Muscle layer of colon (tissue), 2 donors: ENCODE results near the gene SYCP2L.
"Not testable (repeated sequence)": the region's sequence is repeated elsewhere in the genome, so short reads cannot be mapped to it uniquely, and the experiment has no call there.

Source experiments
- H3K27ac ChIP-seq: one replicate; pipeline ENCODE4 v1.7.0; 2013; ENCODE audit warnings: low read depth, mild to moderate bottlenecking, low read length, moderate library complexity
- H3K27me3 ChIP-seq, 2 donors: one replicate each; pipeline ENCODE4 v1.7.0; 2013; ENCODE audit warnings: low read length in 2 of 2, mild to moderate bottlenecking in 2 of 2; ENCODE audit not compliant: insufficient read depth in 2 of 2, control insufficient read depth in 1 of 2
- H3K36me3 ChIP-seq: one replicate; pipeline ENCODE4 v1.7.0; 2013; ENCODE audit warnings: mild to moderate bottlenecking, low read length; ENCODE audit not compliant: insufficient read depth
- H3K4me1 ChIP-seq: one replicate; pipeline ENCODE4 v1.7.0; 2013; ENCODE audit warnings: mild to moderate bottlenecking, low read length; ENCODE audit not compliant: insufficient read depth
- H3K4me3 ChIP-seq, 2 donors: one replicate each; pipeline ENCODE4 v1.7.0; 2013; ENCODE audit warnings: low read length in 2 of 2, low read depth in 1 of 2, mild to moderate bottlenecking in 1 of 2, moderate library complexity in 1 of 2
- H3K9ac ChIP-seq: one replicate; pipeline ENCODE4 v1.7.0; 2013; ENCODE audit warnings: low read length
- H3K9me3 ChIP-seq: one replicate; pipeline ENCODE4 v1.7.0; 2013; ENCODE audit warnings: mild to moderate bottlenecking, low read length
- donor health status: abdominal sarcoma.
- donor health status: Adenocarcinoma of cecum.

Gene SYCP2L

DNA sequence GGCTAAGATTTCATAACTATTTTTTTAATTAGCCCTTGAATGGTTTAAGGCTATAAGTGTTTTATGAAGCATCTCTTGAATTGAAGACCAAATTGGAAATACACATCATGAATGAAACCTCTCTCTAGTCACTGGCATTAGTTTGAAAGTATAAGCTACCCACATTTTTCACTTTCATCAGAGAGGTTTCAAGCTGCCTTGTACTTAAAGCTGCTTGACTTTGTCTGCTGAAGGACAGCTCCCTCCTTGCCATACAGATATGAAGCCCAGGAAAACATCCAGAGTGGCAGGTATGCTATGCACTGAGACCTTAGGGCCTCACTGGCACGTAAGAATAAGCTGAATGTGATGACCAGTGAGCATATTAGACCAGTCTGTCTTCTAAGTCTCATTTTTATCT is 94.6 kb downstream of the SYCP2L start:
- Histone ChIP-seq H3K36me3 (no peaks in the 10 kb centered on the region), H3K4me3 (no peak overlapping the region), H3K27me3 (no peaks in the 10 kb centered on the region), H3K9ac (no peak overlapping the region), H3K4me1 (no peaks in the 10 kb centered on the region), H3K9me3 (no peaks in the 10 kb centered on the region), H3K27ac (no peak overlapping the region)

DNA sequence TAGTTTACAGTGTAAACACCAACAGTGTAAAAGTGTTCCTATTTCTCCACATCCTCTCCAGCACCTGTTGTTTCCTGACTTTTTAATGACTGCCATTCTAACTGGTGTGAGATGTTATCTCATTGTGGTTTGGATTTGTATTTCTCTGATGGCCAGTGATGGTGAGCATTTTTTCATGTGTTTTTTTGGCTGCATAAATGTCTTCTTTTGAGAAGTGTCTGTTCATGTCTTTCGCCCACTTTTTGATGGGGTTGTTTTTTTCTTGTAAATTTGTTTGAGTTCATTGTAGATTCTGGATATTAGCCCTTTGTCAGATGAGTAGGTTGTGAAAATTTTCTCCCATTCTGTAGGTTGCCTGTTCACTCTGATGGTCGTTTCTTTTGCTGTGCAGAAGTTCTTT is 98.1 kb downstream of the SYCP2L start:
- not testable (repeated sequence) for H3K36me3 ChIP-seq, H3K4me1 ChIP-seq, H3K27me3 ChIP-seq, H3K9me3 ChIP-seq, H3K9ac ChIP-seq, H3K27ac ChIP-seq, H3K4me3 ChIP-seq

DNA sequence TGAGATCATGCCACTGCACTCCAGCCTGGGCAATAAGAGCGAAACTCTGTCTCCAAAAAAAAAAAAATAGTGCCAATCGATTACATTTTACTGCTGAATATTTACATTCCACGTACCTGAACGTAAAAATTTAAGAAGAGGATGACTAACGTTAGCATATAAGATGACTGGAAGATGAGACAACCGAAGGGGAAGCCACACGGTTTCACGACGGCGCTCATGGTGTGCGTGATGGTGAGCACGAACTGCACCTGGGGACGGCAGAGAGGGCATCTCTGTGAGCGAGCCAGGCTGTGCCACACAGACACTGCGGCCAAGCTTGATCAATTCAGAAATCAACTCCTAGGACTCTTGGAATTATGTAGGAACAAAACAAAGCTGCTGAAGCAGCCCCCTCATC is 102.7 kb downstream of the SYCP2L start:
- H3K9ac ChIP-seq = no peak overlapping the region

DNA sequence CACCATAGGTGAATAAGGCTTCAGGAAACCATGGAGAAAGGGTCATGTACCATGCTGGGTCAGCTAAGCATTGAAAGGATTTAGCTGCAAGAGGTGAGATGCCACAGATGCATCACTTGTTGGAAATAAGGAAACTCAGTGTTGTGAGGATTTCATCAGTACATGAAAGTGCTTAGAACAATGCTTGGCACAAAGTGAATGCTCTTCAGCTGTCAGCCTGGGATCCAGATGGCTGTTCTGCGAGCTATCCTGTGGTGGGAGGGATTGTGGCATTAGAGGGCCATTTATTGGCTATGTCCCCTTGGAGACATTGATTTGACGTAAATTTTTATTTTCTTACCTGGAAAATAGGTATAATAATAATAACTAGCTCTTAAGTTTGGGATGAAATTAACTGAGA is 104.3 kb downstream of the SYCP2L start:
- no peaks in the 10 kb centered on the region for H3K27me3 ChIP-seq
- no peaks in the 10 kb centered on the region for H3K9me3 ChIP-seq
- H3K9ac ChIP-seq = no peak overlapping the region
- no peak overlapping the region for H3K4me3 ChIP-seq
- H3K36me3 ChIP-seq = no peaks in the 10 kb centered on the region
- no peak overlapping the region for H3K27ac ChIP-seq
- no peaks in the 10 kb centered on the region for H3K4me1 ChIP-seq

More for the DNA sequence above, 102.7 kb downstream of the SYCP2L start:
- Histone ChIP-seq H3K9me3 (no peaks in the 10 kb centered on the region), H3K27me3 (no peaks in the 10 kb centered on the region), H3K27ac (no peak overlapping the region), H3K36me3 (no peaks in the 10 kb centered on the region), H3K4me1 (no peaks in the 10 kb centered on the region), H3K4me3 (no peak overlapping the region)

DNA sequence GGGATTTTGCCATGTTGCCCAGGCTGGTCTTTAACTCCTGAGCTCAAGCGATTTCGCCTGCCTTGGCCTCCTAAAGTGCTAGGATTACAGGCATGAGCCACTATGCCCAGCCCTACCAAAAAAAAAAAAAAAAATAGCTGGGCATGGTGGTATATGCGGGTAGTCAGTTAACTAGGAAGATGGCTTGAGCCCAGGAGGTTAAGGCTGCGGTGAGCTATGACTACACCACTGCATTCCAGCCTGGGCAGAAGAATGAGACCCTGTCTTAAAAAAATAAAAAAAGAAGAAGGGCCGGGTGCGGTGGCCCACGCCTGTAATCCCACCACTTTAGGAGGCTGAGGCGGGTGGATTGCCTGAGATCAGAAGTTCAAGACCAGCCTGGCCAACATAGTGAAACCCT is 107.0 kb downstream of the SYCP2L start:
- Histone ChIP-seq H3K9ac (no peak overlapping the region), H3K27me3 (no peaks in the 10 kb centered on the region), H3K4me3 (no peak overlapping the region), H3K36me3 (no peaks in the 10 kb centered on the region), H3K4me1 (no peaks in the 10 kb centered on the region), H3K9me3 (no peaks in the 10 kb centered on the region), H3K27ac (no peak overlapping the region)

DNA sequence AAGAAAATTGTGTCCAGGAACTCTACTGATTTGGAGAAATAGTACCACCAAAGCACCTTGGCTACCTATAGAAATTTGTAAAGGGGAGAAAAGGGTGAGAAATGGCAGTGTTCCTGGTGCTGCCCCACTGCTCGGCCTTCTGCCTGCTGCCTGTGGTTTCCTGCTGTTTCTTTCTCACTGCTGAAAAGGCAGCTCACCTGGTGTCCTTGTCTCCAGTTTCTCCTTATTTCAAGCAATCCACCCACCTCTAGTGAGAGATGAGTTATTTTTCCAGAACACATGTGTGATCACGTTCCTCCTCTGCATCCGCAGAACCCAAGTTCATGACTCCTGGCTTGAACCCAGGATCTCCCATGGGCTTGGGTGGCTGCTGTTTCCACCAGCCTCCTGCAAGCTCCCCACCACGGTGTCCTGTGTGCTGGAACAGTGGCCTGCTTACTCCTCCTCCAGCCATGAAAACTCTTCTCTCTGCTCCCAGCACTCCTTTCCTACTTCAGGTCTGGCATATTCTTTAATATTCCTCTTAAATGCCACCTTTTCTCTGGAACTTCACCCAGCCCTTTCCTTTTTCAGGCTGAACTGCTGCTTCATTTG is 108.4 kb downstream of the SYCP2L start:
- Histone ChIP-seq H3K9me3 (no peaks in the 10 kb centered on the region), H3K27me3 (no peaks in the 10 kb centered on the region), H3K4me3 (no peak overlapping the region), H3K27ac (no peak overlapping the region), H3K36me3 (no peaks in the 10 kb centered on the region), H3K4me1 (no peaks in the 10 kb centered on the region), H3K9ac (no peak overlapping the region)

DNA sequence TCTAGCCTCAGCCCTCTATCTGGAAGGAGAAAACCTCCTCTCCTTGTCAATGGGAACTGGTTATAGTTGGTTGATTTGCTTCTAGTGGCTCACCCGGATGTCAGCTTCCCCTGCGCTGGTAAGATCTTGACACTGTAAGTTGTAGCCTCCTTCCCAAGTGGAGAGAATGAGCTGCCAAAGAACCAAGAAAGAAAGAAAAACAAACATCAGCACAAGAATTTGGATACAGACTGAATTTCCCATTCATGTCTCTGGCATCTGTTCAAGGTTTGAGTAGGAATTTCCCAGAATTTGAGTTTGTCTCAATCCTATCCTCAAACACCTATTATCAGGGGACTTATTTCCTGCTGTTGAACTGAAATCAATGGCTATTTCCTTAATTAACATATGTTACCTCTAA is 113.1 kb downstream of the SYCP2L start:
- H3K27me3 ChIP-seq = no peaks in the 10 kb centered on the region
- H3K36me3 ChIP-seq = no peaks in the 10 kb centered on the region
- no peak overlapping the region for H3K9ac ChIP-seq
- no peaks in the 10 kb centered on the region for H3K9me3 ChIP-seq
- H3K4me1 ChIP-seq = no peaks in the 10 kb centered on the region
- H3K4me3 ChIP-seq = no peak overlapping the region
- no peak overlapping the region for H3K27ac ChIP-seq

DNA sequence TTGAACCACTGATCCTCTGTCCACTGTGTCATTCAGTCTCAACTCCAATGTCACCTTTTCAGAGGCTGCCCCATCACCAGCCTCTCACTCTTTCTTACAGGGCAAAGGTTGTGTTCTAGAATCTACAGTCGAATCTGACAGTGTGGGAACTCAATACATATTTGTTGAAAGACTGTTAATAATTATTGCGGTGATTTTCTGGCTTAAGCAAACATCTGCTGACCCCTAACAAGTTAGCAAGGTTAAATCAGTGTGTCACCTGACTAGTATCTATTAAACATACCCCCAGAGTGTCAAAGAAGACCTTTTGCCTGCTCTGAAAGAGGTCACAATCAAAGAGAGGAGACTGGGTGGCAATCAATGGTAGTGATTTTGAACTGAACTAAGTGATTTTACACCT is 115.3 kb downstream of the SYCP2L start:
- H3K9me3 ChIP-seq = no peaks in the 10 kb centered on the region
- H3K4me1 ChIP-seq = no peaks in the 10 kb centered on the region
- no peaks in the 10 kb centered on the region for H3K36me3 ChIP-seq
- no peaks in the 10 kb centered on the region for H3K27me3 ChIP-seq
- H3K9ac ChIP-seq = no peak overlapping the region
- H3K27ac ChIP-seq = no peak overlapping the region
- H3K4me3 ChIP-seq = no peak overlapping the region

DNA sequence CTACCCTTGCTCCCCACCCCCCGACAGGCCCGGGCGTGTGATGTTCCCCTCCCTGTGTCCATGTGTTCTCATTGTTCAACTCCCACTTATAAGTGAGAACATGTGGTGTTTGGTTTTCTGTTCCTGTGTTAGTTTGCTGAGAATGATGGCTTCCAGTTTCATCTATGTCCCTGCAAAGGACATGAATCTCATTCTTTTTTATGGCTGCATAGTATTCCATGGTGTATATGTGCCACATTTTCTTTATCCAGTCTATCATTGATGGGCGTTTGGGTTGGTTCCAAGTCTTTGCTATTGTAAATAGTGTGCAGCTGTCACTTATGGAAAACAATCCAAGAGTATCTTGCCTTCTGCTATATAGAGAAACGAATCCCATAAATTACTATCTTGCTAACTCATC is 116.4 kb downstream of the SYCP2L start:
- not testable (repeated sequence) for H3K27me3 ChIP-seq, H3K27ac ChIP-seq, H3K4me3 ChIP-seq, H3K36me3 ChIP-seq, H3K4me1 ChIP-seq, H3K9ac ChIP-seq, H3K9me3 ChIP-seq

DNA sequence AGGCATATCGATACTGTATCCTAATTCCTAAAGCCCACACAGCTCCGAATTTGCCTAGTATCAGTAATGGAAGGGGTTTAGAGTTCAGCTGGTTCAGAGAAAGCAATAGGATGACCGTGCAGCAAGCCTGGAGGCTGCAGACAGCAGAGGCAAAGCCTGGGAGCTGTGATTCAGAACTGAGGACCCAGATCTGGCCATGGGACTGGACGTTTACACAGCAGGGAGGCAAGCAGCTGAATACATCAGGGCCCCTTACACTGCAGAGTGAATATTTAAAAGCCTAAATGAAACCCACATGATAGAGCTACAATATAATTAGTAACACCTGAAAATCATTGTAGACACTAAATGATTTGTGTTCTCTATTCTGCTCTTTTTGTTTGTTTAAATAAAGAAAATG is 119.2 kb downstream of the SYCP2L start:
- H3K27me3 ChIP-seq = no peaks in the 10 kb centered on the region
- no peaks in the 10 kb centered on the region for H3K36me3 ChIP-seq

DNA sequence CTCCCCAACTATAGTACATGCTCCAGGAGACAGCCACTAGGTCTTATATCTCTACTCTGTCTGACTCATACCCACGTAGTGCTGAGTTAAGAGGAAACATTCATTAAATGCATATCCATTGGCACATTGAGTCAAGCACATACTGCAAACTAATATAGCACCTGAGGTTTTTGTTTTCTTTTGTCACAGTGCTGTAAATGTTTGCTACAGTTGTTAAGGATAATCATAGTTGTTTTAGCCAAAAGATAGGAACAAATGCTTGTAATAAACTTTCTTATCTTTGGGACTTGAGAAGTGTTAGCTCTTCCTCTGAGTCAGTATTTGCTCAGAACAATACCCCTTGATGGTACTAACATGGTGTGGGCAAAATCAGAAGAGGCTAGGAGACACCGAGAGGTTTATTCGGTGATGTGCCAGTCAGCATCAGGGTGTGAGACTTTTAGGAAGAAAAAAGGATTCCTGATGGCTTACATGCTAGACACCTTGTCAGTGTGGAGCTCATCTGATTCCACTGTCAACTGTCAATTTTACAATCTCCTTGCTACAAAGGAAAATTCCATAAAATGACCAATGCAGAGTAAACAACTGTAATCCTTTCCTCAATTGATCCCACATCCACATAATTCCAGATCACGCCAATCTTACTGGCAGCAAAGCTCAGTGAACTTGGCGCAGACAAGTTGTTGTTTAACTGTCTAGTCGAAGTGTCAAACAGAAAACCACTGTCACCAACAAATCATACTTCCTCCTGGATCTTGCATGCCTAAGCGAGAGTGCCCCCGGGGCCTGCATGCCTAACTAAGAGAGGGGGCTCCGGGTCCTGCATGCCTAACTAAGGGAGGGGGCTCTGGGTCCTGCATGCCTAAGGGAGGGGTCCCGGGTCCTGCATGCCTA is 121.1 kb downstream of the SYCP2L start:
- no peak overlapping the region for H3K27ac ChIP-seq
- H3K4me1 ChIP-seq = no peaks in the 10 kb centered on the region
- no peaks in the 10 kb centered on the region for H3K9me3 ChIP-seq
- H3K9ac ChIP-seq = no peak overlapping the region
- H3K4me3 ChIP-seq = no peak overlapping the region
- H3K36me3 ChIP-seq = no peaks in the 10 kb centered on the region
- no peaks in the 10 kb centered on the region for H3K27me3 ChIP-seq

More for the DNA sequence above, 119.2 kb downstream of the SYCP2L start:
- no peak overlapping the region for H3K4me3 ChIP-seq
- no peaks in the 10 kb centered on the region for H3K4me1 ChIP-seq
- H3K9ac ChIP-seq = no peak overlapping the region
- no peaks in the 10 kb centered on the region for H3K9me3 ChIP-seq
- no peak overlapping the region for H3K27ac ChIP-seq

DNA sequence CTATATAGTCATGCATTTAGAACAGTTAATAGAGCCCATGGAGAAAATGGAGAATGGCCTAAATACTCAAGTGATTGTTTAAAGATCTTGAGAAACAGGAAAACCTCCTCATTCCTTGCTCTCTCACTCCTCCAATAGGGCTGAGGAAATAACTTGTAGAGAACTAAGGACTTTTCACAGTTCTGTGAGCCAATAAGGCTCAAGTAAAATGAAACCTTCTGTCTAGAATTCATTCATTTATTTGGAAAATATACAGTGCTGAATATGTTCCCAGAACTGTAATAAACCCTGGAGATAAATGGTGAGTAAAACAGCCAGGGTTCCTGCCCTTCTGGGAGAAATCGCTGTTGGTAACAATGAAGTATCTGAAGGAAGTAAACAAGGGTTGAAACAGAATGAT is 122.0 kb downstream of the SYCP2L start:
- H3K4me1 ChIP-seq = no peaks in the 10 kb centered on the region
- H3K9me3 ChIP-seq = no peaks in the 10 kb centered on the region
- no peak overlapping the region for H3K9ac ChIP-seq
- H3K4me3 ChIP-seq = no peak overlapping the region
- no peak overlapping the region for H3K27ac ChIP-seq
- H3K36me3 ChIP-seq = no peaks in the 10 kb centered on the region
- H3K27me3 ChIP-seq = no peaks in the 10 kb centered on the region
